ENCODE measurements around the gene MYO7A. TPM values are rescaled to one million over a fixed set of nuclear protein-coding genes. Genes with fewer than 3 reads are reported as not detected.

The MYO7A gene
- total RNA-seq, 1 donor from 2014 or later, result 2.2 TPM

DNA sequence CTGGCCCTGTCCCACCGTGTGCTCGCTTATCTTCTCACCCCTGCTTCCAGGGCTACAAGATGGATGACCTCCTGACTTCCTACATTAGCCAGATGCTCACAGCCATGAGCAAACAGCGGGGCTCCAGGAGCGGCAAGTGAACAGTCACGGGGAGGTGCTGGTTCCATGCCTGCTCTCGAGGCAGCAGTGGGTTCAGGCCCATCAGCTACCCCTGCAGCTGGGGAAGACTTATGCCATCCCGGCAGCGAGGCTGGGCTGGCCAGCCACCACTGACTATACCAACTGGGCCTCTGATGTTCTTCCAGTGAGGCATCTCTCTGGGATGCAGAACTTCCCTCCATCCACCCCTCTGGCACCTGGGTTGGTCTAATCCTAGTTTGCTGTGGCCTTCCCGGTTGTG is 86.5 kb downstream of the MYO7A start:
- Mint-ChIP-seq H3K9me3 (peaks cover under 1% of the 10 kb centered on the region), H3K4me3 (no peak overlapping the region), H3K27me3 (ENCODE audit: low read depth) (peaks cover 2% of the 10 kb centered on the region), H3K36me3 (no peaks in the 10 kb centered on the region), H3K4me1 (no peaks in the 10 kb centered on the region), H3K27ac (no peak overlapping the region)
- TF ChIP-seq, protein P1, sequence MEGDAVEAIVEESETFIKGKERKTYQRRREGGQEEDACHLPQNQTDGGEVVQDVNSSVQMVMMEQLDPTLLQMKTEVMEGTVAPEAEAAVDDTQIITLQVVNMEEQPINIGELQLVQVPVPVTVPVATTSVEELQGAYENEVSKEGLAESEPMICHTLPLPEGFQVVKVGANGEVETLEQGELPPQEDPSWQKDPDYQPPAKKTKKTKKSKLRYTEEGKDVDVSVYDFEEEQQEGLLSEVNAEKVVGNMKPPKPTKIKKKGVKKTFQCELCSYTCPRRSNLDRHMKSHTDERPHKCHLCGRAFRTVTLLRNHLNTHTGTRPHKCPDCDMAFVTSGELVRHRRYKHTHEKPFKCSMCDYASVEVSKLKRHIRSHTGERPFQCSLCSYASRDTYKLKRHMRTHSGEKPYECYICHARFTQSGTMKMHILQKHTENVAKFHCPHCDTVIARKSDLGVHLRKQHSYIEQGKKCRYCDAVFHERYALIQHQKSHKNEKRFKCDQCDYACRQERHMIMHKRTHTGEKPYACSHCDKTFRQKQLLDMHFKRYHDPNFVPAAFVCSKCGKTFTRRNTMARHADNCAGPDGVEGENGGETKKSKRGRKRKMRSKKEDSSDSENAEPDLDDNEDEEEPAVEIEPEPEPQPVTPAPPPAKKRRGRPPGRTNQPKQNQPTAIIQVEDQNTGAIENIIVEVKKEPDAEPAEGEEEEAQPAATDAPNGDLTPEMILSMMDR (IDR thresholded peaks at IDR 0.05; ENCODE audit: unreplicated experiment), result no peak
- no peak for DNase-seq (ENCODE audit: low spot score in 2 of 2, unreplicated experiment in 2 of 2)

DNA sequence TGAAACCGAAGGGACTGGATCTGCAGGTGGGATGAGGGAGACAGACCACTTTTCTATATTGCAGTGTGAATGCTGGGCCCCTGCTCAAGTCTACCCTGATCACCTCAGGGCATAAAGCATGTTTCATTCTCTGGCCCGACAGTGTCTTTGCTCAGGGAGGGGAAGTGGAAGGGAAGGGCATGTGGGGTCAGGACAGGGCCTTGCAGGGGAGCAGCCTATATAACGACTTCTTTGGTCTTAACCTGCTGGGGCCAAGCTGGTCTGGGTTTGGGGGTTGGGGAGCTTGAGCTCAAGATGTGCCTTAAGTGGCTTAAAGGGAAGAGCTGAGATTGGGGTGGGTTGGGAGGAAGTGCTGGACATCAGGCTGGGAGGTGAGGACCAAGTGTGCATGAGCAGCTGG is 87.1 kb downstream of the MYO7A start:
- no peak for DNase-seq (ENCODE audit: low spot score in 2 of 2, unreplicated experiment in 2 of 2)
- no peak overlapping the region for H3K27ac Mint-ChIP-seq
- no peaks in the 10 kb centered on the region for H3K4me1 Mint-ChIP-seq
- no peaks in the 10 kb centered on the region for H3K36me3 Mint-ChIP-seq
- H3K4me3 Mint-ChIP-seq, result no peak overlapping the region
- H3K27me3 Mint-ChIP-seq (ENCODE audit: low read depth), result peaks cover 6% of the 10 kb centered on the region
- TF ChIP-seq, protein P1 (IDR thresholded peaks at IDR 0.05; ENCODE audit: unreplicated experiment), result no peak
- H3K9me3 Mint-ChIP-seq, result peaks cover 6% of the 10 kb centered on the region

DNA sequence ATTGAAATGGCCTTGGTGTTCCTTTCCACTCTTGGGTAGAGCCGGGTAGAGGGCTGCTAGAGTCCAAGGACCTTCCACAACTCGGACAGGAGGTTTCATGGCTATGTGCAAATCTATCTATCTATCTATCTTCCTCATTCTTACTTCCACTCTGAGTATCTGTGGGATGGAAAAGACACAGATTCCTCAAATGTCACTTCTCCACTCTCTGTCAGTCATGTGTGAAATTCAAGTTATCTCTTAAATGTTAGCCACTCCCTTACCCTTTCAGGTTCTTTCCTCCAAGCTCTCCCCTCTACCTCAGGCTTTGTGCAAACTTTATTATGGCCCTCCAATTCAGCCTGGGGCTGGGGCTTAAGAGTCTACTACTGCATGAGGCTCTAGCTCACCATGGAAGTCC is 89.1 kb downstream of the MYO7A start:
- H3K4me3 Mint-ChIP-seq, result no peak overlapping the region
- peaks cover 21% of the 10 kb centered on the region for H3K27me3 Mint-ChIP-seq (ENCODE audit: low read depth)
- no peak overlapping the region for H3K27ac Mint-ChIP-seq
- peaks cover 6% of the 10 kb centered on the region for H3K9me3 Mint-ChIP-seq
- H3K4me1 Mint-ChIP-seq, result no peaks in the 10 kb centered on the region
- TF ChIP-seq, protein P1 (IDR thresholded peaks at IDR 0.05; ENCODE audit: unreplicated experiment), result no peak
- no peaks in the 10 kb centered on the region for H3K36me3 Mint-ChIP-seq
- DNase-seq (ENCODE audit: low spot score in 2 of 2, unreplicated experiment in 2 of 2), result no peak

DNA sequence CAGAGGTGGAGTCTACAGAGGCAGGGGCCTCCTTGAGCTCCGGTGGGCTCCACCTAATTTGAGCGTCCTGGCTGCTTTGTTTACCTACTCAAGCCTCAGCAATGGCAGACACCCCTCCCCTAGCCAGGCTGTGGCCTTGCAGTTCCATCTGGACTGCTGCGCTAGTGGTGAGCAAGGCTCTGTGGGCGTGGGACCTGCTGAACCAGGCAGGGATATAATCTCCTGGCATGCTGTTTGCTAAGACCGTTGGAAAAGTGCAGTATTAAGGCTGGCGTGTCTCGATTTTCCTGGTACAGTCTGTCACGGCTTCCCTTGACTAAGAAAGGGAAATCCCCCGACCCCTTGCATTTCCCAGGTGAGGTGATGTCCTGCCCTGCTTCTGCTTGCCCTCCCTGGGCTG is 95.8 kb downstream of the MYO7A start:
- Mint-ChIP-seq H3K4me1 (no peaks in the 10 kb centered on the region), H3K4me3 (no peak overlapping the region), H3K36me3 (no peaks in the 10 kb centered on the region), H3K27me3 (ENCODE audit: low read depth) (peaks cover 29% of the 10 kb centered on the region), H3K9me3 (peaks cover 13% of the 10 kb centered on the region), H3K27ac (no peak overlapping the region)
- DNase-seq (ENCODE audit: low spot score in 2 of 2, unreplicated experiment in 2 of 2), result no peak
- TF ChIP-seq, protein P1 (IDR thresholded peaks at IDR 0.05; ENCODE audit: unreplicated experiment), result no peak

DNA sequence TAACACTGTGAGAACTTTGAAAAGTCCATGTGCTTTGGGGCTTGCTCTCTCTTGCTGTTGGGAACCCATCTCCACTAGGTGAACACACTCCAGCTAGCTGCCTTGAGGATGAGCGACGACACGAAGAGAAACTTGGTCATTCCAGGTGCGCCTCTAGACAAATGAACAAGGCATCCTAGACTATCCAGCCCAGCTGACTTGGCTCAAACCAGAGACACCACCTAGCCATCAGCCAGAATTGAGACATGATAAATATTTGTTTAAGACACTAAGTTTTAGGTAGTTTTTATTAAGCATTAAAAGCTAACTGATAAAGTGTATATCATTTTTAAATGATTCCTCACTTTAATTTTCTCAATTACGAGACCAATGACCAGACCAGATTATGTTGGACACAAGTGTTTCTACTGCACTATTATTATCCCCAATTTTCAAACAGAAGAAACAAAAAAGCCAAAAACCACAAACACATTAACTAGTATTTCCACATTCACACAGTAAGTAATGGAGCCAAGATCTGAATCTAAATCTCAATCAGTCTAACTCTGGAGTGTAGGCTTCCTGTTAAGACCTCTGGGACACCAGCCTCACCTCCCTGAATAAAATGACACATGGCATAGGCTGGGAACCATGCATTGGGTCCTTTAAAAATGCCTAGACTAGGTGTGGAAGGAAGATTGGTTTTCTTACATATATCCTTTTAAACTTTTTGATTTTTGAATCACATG is 103.0 kb downstream of the MYO7A start:
- Mint-ChIP-seq H3K27me3 (ENCODE audit: low read depth) (peaks cover 5% of the 10 kb centered on the region), H3K4me1 (no peaks in the 10 kb centered on the region), H3K36me3 (no peaks in the 10 kb centered on the region), H3K9me3 (no peaks in the 10 kb centered on the region), H3K4me3 (no peak overlapping the region), H3K27ac (no peak overlapping the region)
- TF ChIP-seq, protein P1 (IDR thresholded peaks at IDR 0.05; ENCODE audit: unreplicated experiment), result no peak
- no peak for DNase-seq (ENCODE audit: low spot score in 2 of 2, unreplicated experiment in 2 of 2)

Data from mesothelial cell of epicardium (in vitro differentiated cells).